Stomach (tissue), 4 donors: ENCODE results near the gene RFX6.

Source experiments
- CTCF ChIP-seq, 7 experiments: fragments of 450-650 bp in 4 of 7; fragments of 200-600 bp in 3 of 7; sonication (generic) in 3 of 7; IDR thresholded peaks; one replicate each; pipeline ENCODE4 v1.5.1; 2016 to 2019; ENCODE audit warnings: antibody characterized with exemption in 7 of 7, control low read depth in 2 of 7, mild to moderate bottlenecking in 1 of 7
- POLR2A ChIP-seq, 4 donors: fragments of 450-650 bp; IDR thresholded peaks; one replicate each; pipeline ENCODE4 v1.6.1; 2016; ENCODE audit warnings: antibody characterized with exemption in 4 of 4, control low read depth in 2 of 4, mild to moderate bottlenecking in 1 of 4, moderate library complexity in 1 of 4

DNA sequence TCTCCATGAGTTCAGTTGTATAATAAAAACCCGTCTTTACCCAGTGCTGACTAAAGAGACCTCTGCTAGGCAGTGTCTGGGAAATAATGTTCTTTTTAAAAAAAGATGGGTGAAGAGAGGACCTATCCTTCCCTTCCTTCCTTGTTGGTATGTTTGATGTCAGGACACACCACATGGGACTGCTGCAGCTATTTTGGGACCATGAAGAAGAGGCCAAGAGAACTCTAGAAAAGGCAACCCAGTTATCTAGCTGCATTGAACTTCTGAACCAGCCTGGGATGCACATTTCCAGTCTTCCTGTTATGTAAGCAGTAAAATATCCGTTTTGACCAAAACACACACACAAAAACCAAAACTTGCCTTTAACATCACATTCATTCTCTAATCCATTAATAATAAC is 77.3 kb downstream of the RFX6 start:
- TF ChIP-seq CTCF (IDR thresholded peaks at IDR 0.05) (no peak), POLR2A (IDR thresholded peaks at IDR 0.05) (no peak)
